ENCODE data around the gene TMTC1. TPM values are rescaled to one million over a fixed set of nuclear protein-coding genes. Genes with fewer than 3 reads are reported as not detected.

TMTC1 gene
- total and polyA plus RNA-seq, 2 experiments from 2014 or later: 4.8 to 24.3 TPM

- Mint-ChIP-seq H3K4me3 (no peak overlapping the region), H3K9me3 (no peaks in the 10 kb centered on the region), H3K36me3 (ENCODE audit: low read depth) (peaks cover 3% of the 10 kb centered on the region; the same call in 2 of the 3 replicates), H3K4me1 (peaks cover 1% of the 10 kb centered on the region; the same call in 1 of the 3 replicates), H3K27me3 (ENCODE audit: insufficient read depth, low read depth, poor library complexity) (no peaks in the 10 kb centered on the region), H3K27ac (no peak overlapping the region)
- Histone ChIP-seq H3K4me2 (no peak overlapping the region), H3F3A (replicated peaks; ENCODE audit: low read depth) (no peaks in the 10 kb centered on the region), H3K36me3 (ENCODE audit: insufficient read depth) (no peaks in the 10 kb centered on the region), H3K4me3 (no peak overlapping the region), H3K79me2 (replicated peaks; ENCODE audit: insufficient read depth) (no peaks in the 10 kb centered on the region), H3K4me1 (ENCODE audit: insufficient read depth) (no peaks in the 10 kb centered on the region), H3K27me3 (ENCODE audit: insufficient read depth) (no peaks in the 10 kb centered on the region), H3K9me2 (ENCODE audit: insufficient read depth) (no peaks in the 10 kb centered on the region), H3K27ac (ENCODE audit: low read depth) (no peak overlapping the region), H2AFZ (no peak overlapping the region), H4K20me1 (replicated peaks; ENCODE audit: insufficient read depth) (no peaks in the 10 kb centered on the region; the same call in 1 of the 2 replicates)
- TF ChIP-seq EZH2phosphoT487 (IDR thresholded peaks at IDR 0.05; ENCODE audit: unreplicated experiment) (no peak), STAT1 (IDR thresholded peaks at IDR 0.05; ENCODE audit: unreplicated experiment) (no peak), CREB1 (CRISPR knock-in tag; IDR thresholded peaks at IDR 0.05; ENCODE audit: low read depth) (no peak), ZNF331 (CRISPR knock-in tag; IDR thresholded peaks at IDR 0.05; ENCODE audit: low read depth) (no peak), REST (IDR thresholded peaks at IDR 0.05; ENCODE audit: unreplicated experiment) (no peak), ZNF462 (CRISPR knock-in tag; IDR thresholded peaks at IDR 0.05) (no peak), EZH2 (IDR thresholded peaks at IDR 0.05; ENCODE audit: low read depth, unreplicated experiment) (no peak), ZNF114 (CRISPR knock-in tag; IDR thresholded peaks at IDR 0.05) (no peak), NANOG (IDR thresholded peaks at IDR 0.05; ENCODE audit: borderline replicate concordance) (no peak), JUNB (IDR thresholded peaks at IDR 0.05; ENCODE audit: unreplicated experiment) (no peak), POLR2AphosphoS5 (IDR thresholded peaks at IDR 0.05; ENCODE audit: low read depth) (no peak), ETS1 (IDR thresholded peaks at IDR 0.05) (no peak), CTCF (conservative IDR thresholded peaks at IDR 0.05; ENCODE audit: low read depth in 2 of 2) (no peak)
- DNase-seq (ENCODE audit: low spot score) (no peak), ATAC-seq (no peak)
Measured at GRCh38 chr12:29649722-29650121, 134.0 kb downstream of the TMTC1 start.
